GM18907 (cell line): Measurements from ENCODE around the gene ZNF620.
"Not testable (repeated sequence)": the region's sequence is repeated elsewhere in the genome, so short reads cannot be mapped to it uniquely, and the experiment has no call there.

Experiments
- ATAC-seq: cut with Tn5 transposase; IDR thresholded peaks from one replicate; pipeline ENCODE4 v1.9.1; 2021; ENCODE audit warnings: mild to moderate bottlenecking, moderate library complexity; ENCODE audit not compliant: unreplicated experiment

ZNF620 gene

DNA sequence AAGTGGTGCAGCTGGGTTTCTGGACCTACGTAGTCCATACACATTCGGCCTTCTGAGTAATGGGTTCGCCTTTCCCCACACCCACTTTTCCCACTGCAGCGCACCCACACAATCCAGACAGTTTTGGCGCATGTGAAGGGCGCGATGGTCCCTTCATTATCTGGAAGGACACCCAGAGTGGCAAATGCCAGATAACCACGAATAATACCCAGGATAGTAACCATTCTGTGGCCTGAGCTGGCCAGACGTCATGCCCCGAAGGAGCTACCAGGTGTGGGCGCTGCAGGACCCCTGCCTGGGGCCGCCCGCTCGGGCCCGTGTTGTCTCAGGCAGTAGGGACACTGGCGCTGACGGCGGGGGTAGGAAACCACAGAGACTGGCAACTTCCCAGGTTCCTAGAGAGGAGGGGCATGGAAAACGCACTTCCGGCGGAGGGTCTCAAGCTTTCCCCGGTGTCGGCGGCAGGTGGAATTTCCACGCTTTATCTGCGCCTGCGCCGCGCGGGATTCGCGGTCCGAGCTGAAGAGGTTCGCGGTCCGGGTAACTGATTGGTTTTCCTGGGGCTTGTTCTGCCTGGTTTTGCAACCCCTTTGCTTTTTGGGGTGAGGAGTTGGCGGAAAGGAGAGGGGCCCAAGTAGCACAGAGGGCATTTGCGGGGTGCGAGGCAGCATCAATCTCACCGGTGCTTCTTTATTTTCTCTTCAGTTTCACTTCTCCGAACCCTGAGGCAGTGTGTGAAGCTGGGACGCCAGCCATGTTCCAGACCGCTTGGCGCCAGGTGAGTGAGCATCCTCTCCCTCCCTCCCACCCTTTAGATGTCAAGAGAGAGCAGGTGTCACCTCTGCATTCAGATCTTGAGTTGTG, at the start of gene ZNF620:
Gene ZNF620, plus strand, starts transcription at position 441 of the 864 bp plus-strand sequence. Its CDS starts 314 bp downstream, at position 755.
- ATAC-seq, result peak; percentile 90

DNA sequence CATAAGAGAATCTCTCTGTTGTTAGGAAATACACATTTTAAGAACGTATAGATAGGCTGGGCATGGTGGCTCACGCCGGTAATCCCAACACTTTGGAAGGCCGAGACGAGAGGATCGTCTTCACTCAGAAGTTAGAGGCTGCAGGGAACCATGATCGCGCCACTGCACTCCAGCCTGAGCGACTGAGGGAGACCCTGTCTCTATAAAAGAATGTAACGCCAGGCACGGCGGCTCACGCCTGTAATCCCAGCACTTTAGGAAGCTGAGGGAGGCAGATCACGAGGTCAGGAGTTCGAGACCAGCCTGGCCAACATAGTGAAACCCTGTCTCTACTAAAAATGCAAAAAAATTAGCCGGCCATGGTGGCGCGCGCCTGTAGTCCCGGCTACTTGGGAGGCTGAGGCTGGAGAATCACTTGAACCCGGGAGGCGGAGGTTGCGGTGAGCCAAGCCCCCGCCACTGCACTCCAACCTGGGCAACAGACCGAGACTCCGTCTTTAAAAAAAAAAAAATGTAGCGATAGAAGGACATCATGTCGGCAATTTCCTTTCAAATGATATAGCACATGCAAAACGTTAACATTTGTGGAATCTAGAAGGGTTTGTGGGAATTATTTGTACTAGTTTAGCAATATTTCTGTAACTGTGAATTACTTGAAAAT, 49.4 kb upstream of the ZNF620 start:
- ATAC-seq, result no peak

DNA sequence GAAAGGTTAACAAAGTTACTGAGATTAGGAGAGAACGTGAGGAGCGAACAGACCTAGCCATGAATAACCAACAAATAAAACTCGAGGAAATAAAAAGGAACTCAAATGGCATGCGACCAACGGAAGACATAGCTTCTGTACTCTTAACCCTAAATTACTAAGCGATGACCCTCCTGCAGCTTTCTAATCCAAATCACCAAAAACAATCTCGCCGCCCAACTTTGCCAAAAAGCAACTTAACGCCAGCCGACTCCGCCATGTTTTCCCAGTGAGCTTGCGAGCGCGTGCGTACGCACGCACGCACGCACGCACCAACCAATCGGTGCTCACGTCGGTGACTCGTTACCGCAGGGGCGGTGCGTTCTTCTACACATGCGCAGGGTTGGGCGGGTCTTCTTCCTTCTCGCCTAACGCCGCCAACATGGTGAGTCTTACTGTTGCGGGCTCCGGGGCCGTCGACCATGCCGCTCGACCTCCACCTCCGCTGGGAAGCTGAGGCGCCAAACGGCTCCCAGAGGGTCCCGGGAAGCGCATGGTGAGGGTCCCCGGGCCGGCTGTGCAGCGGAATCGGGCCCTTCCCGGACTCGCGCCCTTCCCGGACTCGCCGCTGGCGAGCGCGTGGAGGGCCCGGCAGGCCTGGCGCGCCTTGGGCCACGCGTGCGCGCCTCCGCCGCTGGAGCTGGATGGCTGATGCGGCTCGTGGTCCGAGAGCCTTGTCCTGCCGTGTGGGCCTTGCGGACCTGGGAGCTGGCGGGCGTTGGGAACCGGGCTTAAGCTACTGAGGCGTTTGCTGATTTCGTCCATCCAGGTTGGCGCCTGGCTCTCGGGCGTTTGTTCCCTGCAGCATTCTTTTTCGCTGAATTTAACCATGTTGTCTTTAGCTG, 48.7 kb upstream of the ZNF620 start, which contains the start of gene RPL14:
Gene RPL14, plus strand, starts transcription at position 400 of the 884 bp plus-strand sequence. Its CDS starts 133 bp downstream, at position 533.
- ATAC-seq, result peak; percentile 79

DNA sequence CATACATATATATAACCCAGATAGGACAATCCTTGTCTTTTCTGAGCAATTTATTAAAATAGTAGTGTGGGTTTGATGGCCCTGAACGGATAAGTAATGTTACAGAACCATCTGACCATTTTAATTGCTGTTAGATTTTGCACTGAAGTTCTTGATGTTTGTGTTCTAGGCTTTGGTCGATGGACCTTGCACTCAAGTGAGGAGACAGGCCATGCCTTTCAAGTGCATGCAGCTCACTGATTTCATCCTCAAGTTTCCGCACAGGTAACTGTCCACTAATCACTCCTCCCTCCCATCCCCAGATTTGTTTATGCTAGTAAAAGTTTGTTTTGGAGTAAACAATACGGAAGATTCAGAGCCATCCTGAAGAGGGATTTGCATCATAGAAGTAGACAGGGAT, 47.4 kb upstream of the ZNF620 start:
- no peak for ATAC-seq

DNA sequence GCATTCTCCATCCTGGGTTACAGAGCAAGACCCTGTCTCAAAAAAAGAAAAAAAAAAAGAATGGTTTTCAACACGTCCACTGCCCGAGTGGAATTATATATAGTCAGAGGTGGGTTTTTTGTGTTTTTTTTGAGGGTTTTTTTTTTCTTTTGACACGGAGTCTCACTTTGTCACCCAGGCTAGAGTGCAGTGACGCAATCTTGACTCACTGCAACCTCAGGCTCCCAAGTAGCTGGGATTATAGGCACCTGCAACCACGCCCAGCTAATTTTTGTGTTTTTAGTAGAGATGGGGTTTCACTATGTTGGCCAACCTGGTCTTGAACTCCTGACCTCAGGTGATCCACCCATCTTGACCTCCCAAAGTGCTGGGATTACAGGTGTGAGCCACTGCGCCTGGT, 45.4 kb upstream of the ZNF620 start:
- ATAC-seq, result not testable (repeated sequence)

DNA sequence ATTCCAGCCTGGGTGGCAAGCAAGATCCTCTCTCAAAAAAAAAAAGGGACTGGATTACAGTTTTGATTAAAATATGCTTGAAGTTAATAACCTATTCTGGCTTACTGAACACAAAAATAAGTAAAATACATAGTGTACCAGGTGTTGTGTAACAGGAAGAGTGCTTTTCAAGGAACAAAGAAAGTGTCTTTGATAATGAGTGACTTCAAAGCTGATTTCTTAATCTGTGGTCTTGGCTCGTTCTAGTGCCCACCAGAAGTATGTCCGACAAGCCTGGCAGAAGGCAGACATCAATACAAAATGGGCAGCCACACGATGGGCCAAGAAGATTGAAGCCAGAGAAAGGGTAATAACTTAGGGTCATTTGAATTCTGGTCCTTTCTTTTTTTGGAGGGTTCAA, 44.7 kb upstream of the ZNF620 start:
- no peak for ATAC-seq

DNA sequence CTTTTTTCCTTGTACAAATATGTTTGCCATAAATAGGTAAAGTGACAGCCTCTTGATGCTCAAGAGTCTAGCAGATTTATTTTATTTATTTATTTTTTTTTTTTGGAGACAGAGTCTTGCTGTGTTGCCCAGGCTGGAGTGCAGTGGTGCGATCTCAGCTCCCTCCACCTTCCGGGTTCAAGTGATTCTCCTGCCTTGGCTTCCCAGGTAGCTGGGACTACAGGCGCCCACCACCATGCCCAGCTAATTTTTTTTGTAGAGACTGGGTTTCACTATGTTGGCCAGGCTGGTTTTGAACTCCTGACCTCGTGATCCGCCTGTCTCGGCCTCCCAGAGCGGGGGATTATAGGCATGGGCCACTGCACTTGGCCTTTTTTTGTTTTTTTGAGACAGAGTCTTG, 43.0 kb upstream of the ZNF620 start:
- not testable (repeated sequence) for ATAC-seq

DNA sequence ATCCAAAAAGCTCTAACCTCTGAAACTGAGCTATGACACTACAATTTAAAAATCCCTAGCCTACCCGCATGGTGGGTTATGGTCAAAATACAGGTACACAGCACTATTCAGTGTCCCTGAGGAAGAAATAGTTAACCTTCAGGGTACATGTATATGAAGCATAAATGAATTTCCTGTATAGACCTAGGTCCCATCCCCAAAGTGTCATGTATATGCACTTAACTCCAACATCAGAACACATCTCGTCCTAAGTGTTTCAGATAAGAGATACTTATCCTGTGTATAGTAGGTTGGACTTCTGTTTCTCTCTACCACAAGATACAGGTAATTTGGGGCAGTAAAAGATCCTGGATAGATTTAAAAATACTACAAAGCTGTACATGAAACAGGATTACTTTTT, 42.3 kb upstream of the ZNF620 start:
- no peak for ATAC-seq

DNA sequence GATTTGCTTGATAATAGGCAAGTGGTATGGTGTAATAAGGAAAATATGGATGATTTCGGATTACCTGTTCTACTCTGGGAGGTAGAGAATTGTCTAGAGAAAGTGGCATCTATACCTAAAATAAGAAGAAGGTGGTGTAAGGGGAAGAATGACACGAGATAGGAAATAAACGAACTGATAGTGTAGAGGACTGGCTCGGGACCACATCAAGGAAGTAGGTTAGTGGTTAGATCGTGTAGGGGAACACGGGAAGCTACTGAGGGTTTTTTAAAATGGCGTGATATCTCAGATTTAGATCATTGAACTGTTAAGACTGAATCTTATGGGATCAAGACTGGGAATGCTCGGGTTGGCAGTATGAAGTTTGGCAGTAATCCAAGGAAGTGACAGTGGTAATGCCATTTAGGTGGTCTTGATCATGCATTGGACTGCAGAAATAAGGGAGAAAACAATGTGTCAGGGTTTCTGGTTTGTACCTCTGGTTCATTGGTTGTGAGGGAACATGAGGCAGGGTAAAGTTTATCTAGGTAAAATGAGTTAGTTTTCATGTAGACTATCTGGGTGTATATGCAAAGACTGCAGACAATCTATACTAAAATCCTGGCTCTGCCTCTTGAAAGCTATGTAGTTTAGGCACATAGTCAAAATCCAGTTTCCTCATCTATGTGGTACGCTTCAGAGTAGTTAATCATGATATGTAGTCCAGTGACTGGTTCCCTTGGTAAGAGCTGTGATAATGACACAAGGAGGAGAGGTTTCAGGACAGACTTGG, 41.3 kb upstream of the ZNF620 start:
- no peak for ATAC-seq

DNA sequence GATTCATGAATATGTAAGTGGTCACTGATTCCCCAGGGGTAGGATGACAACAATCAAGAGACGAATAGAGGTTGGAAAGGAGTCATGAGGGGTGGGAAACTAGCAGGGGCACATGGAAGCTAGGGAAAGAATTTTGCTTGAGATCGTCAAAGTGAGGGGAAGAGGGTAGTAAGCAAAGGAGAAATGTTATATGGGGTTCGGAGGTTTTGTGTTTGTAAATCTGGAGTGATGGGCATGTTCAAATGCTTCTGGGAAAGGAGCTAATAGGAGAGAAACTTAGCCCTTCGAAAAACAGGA, 40.8 kb upstream of the ZNF620 start:
- ATAC-seq, result no peak

DNA sequence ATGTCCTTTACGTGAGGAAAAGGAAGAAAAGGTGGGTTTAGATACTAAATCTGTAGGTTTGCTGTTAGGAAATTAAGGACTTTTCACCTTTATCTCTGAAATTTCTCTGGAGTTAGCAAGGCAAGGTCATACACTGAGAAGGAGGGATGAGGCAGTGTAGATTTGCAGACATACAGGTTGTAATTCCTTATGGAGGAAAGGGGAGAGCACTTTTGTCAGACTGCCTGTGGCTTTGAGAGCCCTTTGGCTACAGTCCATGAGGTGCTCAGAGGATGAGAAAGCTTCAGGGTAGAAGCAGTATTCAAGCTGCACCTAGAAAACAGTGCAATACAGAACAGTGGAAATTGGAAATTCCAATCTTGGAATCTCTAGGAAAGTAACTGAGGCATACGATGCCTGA, 40.4 kb upstream of the ZNF620 start:
- ATAC-seq, result no peak

DNA sequence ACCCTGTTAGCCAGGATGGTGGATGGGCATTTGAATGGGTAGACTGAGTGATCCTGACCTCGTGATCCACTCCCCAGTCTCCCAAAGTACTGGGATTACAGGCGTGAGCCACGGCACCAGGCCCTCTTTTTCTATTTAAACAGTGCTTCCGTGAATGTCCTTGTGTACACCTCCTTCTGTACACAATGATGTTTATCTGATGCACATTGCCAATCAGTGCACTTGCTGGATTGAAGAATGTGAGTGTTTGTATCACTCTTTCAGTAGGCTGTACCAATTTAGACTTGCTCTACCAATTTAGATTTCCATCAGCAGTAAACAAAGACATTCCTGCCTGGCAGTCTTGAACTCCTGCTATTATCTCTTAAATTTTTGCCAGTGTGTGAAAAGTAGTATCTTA, 37.8 kb upstream of the ZNF620 start:
- ATAC-seq, result no peak

DNA sequence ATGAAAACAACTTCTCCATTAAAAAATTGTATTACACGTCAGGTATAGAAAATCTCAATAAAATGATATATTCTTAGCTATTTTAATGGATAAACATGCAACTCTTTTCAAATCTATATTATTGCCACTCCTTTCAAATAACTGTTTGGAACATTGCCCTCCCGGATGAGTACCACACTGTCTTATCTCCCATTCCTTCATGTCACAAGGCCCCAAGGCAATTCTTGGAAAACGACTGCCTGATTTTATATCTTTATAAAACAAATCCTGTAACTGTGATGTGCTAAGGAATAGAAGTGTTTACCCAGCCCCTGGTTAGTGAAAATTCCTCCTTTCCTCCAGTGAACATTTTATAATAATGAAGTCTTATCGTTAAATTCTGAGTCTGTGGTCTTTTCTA, 35.1 kb upstream of the ZNF620 start:
- no peak for ATAC-seq

DNA sequence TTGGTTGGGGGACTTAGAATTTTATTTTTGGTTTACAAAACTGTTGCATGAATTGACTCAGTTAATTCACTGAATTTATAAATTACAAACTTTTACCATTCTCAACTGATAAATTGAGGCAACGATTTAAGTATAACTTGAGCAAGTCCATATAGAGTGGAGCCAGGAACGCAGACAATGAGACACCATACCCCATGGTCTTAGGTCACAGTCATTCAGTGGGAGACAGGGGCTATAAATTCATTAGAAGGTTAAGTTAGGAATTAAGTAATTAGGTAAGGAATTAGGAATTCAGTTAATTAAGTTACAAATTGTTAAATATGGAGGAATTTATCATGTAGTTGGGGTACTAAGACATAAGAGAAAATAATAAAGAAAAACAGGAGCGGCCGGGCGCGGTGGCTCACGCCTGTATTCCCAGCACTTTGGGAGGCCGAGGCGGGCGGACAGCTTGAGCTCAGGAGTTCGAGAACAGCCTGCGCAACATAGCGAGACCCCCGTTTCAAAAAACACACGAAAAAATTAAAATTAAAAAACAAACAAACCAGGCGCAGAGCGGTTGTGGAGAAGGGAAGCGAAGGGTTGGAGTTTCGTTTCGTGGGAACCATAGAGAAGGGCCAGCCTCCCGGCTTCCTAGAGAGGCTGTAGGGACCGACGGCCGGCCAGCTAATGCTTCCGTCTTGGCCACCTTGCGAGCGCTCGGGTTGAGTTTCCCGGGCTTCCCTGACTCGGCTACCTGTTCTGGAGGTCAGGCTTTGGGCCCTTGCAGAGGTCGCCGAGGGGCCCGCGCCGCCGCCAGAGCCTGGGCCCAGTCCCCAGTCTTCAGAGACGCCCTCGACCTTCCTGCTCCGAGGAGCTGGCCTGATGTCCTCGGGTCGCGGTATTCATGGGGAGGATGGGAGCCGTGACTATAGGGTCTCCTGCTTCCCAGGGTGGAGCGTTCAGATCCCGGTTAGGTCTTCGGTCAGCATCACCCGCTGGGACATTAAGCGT, 29.1 kb upstream of the ZNF620 start, which contains the start of gene ZNF619:
Gene ZNF619, plus strand, starts transcription at position 645 of the 993 bp plus-strand sequence. CDS start 858 bp downstream, outside the sequence.
- peak; percentile 89 for ATAC-seq

DNA sequence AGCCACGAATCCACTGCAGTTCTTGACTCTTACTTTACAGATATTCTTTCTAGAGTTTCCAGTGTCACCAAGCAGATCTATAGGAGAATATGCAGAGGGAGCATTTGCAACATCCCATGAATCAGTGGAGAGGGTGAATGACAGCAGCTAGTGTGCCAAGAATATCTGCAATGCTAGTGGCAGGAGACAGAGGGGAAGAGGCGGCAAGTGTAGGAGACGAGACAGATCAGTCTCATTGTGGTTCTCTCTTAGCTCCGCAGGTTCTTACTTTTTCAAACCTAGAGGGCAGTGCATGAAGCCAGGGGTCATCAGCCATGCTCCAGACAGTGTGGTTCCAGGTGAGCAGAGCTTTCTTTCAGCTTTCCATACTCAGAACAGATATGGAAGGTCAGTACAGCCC, 28.2 kb upstream of the ZNF620 start:
- ATAC-seq, result no peak

DNA sequence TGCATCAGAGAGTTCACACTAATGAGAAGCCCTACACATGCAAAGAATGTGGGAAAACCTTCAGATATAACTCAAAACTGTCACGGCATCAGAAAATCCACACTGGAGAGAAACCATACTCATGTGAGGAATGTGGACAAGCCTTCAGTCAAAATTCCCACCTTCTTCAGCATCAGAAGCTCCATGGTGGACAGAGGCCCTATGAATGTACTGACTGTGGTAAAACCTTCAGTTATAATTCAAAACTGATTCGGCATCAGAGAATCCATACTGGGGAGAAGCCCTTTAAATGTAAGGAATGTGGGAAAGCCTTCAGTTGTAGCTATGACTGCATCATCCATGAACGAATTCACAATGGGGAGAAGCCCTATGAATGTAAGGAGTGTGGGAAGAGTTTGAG, 18.7 kb upstream of the ZNF620 start:
- no peak for ATAC-seq

DNA sequence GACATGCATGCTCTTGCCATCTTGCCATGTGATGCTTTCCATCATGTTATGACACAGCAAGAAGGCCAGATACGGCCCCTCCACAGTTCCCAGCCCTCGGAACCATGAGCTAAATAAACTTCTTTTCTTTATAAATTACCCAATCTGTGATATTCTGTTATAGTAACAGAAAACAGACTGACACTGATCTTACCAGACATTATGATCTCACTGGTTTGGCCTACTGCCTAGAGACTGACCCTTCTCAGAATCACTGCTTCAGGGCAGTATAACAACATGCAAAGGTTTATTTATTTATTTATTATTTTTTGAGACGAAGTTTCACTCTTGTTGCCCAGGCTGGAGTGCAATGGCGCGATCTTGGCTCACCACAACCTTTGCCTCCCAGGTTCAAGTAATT, 14.9 kb upstream of the ZNF620 start:
- no peak for ATAC-seq

DNA sequence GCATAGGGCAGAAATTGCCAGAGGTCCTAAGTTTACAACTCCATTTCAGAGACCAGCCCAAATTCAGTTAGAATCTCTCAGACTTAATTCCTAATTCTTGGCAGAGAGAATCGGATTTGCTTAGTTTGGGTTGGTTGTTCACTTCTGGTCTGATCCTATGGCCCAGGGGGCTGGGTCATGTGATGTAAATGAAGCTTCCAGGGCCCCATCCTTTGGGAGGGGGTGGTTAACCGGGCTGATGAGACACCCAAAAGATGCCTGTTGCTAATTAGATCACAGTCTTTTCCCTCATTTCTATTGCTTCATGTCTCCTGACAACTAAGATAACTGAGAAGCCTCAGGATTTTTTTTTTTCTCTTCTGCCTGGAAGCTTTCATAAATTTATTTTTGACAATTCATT, 11.1 kb upstream of the ZNF620 start:
- no peak for ATAC-seq

DNA sequence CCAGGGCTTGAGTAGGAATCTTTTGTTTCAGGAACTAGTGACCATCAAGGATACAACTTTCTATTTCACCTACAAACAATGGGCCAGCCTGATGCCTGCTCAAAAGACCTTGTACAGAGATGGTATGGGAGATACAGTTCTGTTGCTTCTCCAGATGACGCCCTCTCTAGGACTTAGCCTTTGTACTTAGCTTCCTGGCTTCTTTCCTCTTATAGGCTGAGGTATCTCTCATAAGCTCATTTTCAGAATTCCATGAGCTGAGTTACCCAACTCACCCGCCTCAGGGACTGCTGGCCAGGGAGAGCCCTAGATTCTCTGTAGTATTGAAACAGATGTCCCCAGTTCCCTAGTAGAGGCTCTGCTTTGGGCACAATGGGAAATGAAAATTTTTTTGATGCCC, 8.6 kb upstream of the ZNF620 start:
- ATAC-seq, result no peak
